Keratinocyte (primary cell): ENCODE measurements around the gene KCND2. TPM values are rescaled to one million over a fixed set of nuclear protein-coding genes. Genes with fewer than 3 reads are reported as not detected.

ENCODE experiments used
- DNase-seq: peaks from one replicate; pipeline ENCODE4 v3.0.0-alpha.2; 2011; ENCODE audit warnings: low read depth, missing footprints, low spot score
- FAIRE-seq: peaks from 2 replicates; lab custom pipeline; 2011; peaks lifted over from hg19 to GRCh38; lab: Jason Lieb, UNC
- H2AFZ ChIP-seq: 2 replicates; pipeline ENCODE4 v1.6.0; 2012; ENCODE audit warnings: low read length, control low read depth, inconsistent platforms; ENCODE audit not compliant: control insufficient read depth
- H3K27ac ChIP-seq: 2 replicates; pipeline ENCODE4 v1.5.1; 2011; ENCODE audit warnings: low read length; ENCODE audit not compliant: control insufficient read depth, insufficient read depth
- H3K27me3 ChIP-seq: 3 replicates; pipeline ENCODE4 v1.6.0; 2011; ENCODE audit warnings: low read length; ENCODE audit not compliant: control insufficient read depth, insufficient read depth; ENCODE audit errors: extremely low read depth
- H3K36me3 ChIP-seq, 2 experiments: 2 replicates in 1 of 2; 3 replicates in 1 of 2; pipeline ENCODE4 v1.5.1; 2011; ENCODE audit warnings: low read length in 2 of 2, mild to moderate bottlenecking in 1 of 2; ENCODE audit not compliant: control insufficient read depth in 2 of 2, insufficient read depth in 2 of 2; ENCODE audit errors: extremely low read depth in 1 of 2
- H3K4me1 ChIP-seq: 3 replicates; pipeline ENCODE4 v1.5.1; 2011; ENCODE audit warnings: low read length; ENCODE audit not compliant: control insufficient read depth, insufficient read depth; ENCODE audit errors: extremely low read depth
- H3K4me2 ChIP-seq: 3 replicates; pipeline ENCODE4 v1.6.0; 2011; ENCODE audit warnings: low read depth, low read length; ENCODE audit not compliant: control insufficient read depth, insufficient read depth; ENCODE audit errors: extremely low read depth
- H3K4me3 ChIP-seq, 3 experiments: fragments of 200-600 bp in 1 of 3; sonication (generic) in 1 of 3; 2 replicates in 2 of 3; 3 replicates in 1 of 3; pipeline ENCODE4 v1.5.1; 2011 to 2016; ENCODE audit warnings: low read length in 3 of 3, mild to moderate bottlenecking in 3 of 3, control low read depth in 2 of 3, inconsistent platforms in 1 of 3, low read depth in 1 of 3, mixed read lengths in 1 of 3, mixed run types in 1 of 3, moderate library complexity in 1 of 3; ENCODE audit not compliant: control insufficient read depth in 2 of 3, insufficient read depth in 2 of 3; ENCODE audit errors: extremely low read depth in 1 of 3
- H3K79me2 ChIP-seq: 2 replicates; pipeline ENCODE4 v1.6.0; 2012; ENCODE audit warnings: low read length; ENCODE audit not compliant: control insufficient read depth, insufficient read depth
- H3K9ac ChIP-seq: 3 replicates; pipeline ENCODE4 v1.6.0; 2011; ENCODE audit warnings: low read length; ENCODE audit not compliant: control insufficient read depth, insufficient read depth; ENCODE audit errors: extremely low read depth
- H3K9me1 ChIP-seq: 3 replicates; pipeline ENCODE4 v1.6.0; 2011; ENCODE audit warnings: low read length; ENCODE audit not compliant: control insufficient read depth, insufficient read depth; ENCODE audit errors: extremely low read depth
- H3K9me3 ChIP-seq: 2 replicates; pipeline ENCODE4 v1.5.1; 2012; ENCODE audit warnings: low read depth, low read length; ENCODE audit not compliant: control insufficient read depth
- H4K20me1 ChIP-seq: 3 replicates; pipeline ENCODE4 v1.6.0; 2011; ENCODE audit warnings: low read length; ENCODE audit not compliant: control insufficient read depth, insufficient read depth; ENCODE audit errors: extremely low read depth
- CTCF ChIP-seq, 3 experiments: IDR thresholded peaks in 1 of 3; conservative IDR thresholded peaks in 1 of 3; optimal IDR thresholded peaks in 1 of 3; 2 replicates in 2 of 3; 3 replicates in 1 of 3; pipeline versions ENCODE3 to v1.5.1; 2011; ENCODE audit warnings: low read length in 3 of 3, mild to moderate bottlenecking in 3 of 3, moderate library complexity in 2 of 3, control low read depth in 1 of 3, inconsistent platforms in 1 of 3; ENCODE audit not compliant: insufficient read depth in 2 of 3; ENCODE audit errors: extremely low read depth in 1 of 3
- EZH2 ChIP-seq: IDR thresholded peaks from one replicate; pipeline ENCODE4 v1.6.1; 2012; ENCODE audit warnings: inconsistent platforms, mild to moderate bottlenecking, low read length, moderate library complexity
- dilution Hi-C: fragments of 300-500 bp; cut with MboI; formaldehyde crosslinking; loops from one replicate; pipeline ENCODE4 v1.7.0; 2020; ENCODE audit warnings: low sequenced_read_pairs; ENCODE audit not compliant: extremely low pct_ligation_motif_present
- polyA plus RNA-seq, 5 experiments: library from polyadenylated mRNA; depleted of rRNA in 3 of 5; stranded (reverse) in 3 of 5; stranded (forward) in 1 of 5; unstranded in 1 of 5; fragments of >200 nt; gene quantifications; 1 replicate in 1 of 5; 2 replicates in 3 of 5; 3 replicates in 1 of 5; pipeline versions ENCODE4 v1.2.1 to v1.2.3, GENCODE V29; 2011 to 2012; ENCODE audit warnings: missing spikeins in 2 of 5, low read depth in 1 of 5, low replicate concordance in 1 of 5

Gene KCND2
- polyA plus RNA-seq, 1 donor (not counting 4 experiments of a cell fraction or from before 2014, with no cell fraction given) = not detected

- Histone ChIP-seq H3K36me3 (no peaks in the 10 kb centered on the region), H2AFZ (no peak overlapping the region), H3K9me3 (no peaks in the 10 kb centered on the region), H3K4me2 (no peak overlapping the region), H3K27me3 (no peaks in the 10 kb centered on the region), H3K79me2 (no peaks in the 10 kb centered on the region), H3K9ac (no peak overlapping the region), H3K9me1 (no peaks in the 10 kb centered on the region), H3K4me1 (no peaks in the 10 kb centered on the region), H3K27ac (no peak overlapping the region), H4K20me1 (no peaks in the 10 kb centered on the region), H3K4me3 (no peak overlapping the region)
- dilution Hi-C loops = no loop called here
- no peak for FAIRE-seq
- TF ChIP-seq EZH2 = no peak
- no peak for TF ChIP-seq CTCF (optimal IDR thresholded peaks at IDR 0.05 in 1 of 3, IDR thresholded peaks at IDR 0.05 in 1 of 3, conservative IDR thresholded peaks at IDR 0.05 in 1 of 3; ENCODE audit: extremely low read depth in 1 of 3, insufficient read depth in 2 of 3, low read length in 3 of 3)
- no peak for DNase-seq
Measured at GRCh38 chr7:120370954-120371353, 98.0 kb downstream of the KCND2 start.

GRCh38 chr7:120373174-120373573, 100.2 kb downstream of the KCND2 start:
- H3K4me2 ChIP-seq = no peak overlapping the region
- no peaks in the 10 kb centered on the region for H3K4me1 ChIP-seq
- no peaks in the 10 kb centered on the region for H3K9me1 ChIP-seq
- FAIRE-seq (no peak), DNase-seq (no peak)
- H3K4me3 ChIP-seq = no peak overlapping the region
- H3K9ac ChIP-seq = no peak overlapping the region
- TF ChIP-seq CTCF (optimal IDR thresholded peaks at IDR 0.05 in 1 of 3, IDR thresholded peaks at IDR 0.05 in 1 of 3, conservative IDR thresholded peaks at IDR 0.05 in 1 of 3; ENCODE audit: extremely low read depth in 1 of 3, insufficient read depth in 2 of 3, low read length in 3 of 3) = no peak
- no peaks in the 10 kb centered on the region for H3K27me3 ChIP-seq
- no peaks in the 10 kb centered on the region for H3K9me3 ChIP-seq
- H3K36me3 ChIP-seq = no peaks in the 10 kb centered on the region
- H2AFZ ChIP-seq = no peak overlapping the region
- H4K20me1 ChIP-seq = no peaks in the 10 kb centered on the region
- no peaks in the 10 kb centered on the region for H3K79me2 ChIP-seq
- dilution Hi-C loops = no loop called here
- H3K27ac ChIP-seq = no peak overlapping the region
